C4-2B (cell line): Measurements from ENCODE around the gene MACF1.
A peak's percentile ranks its signal among the peaks of the same experiment; 100 is the strongest.

Experiments
- H3K27ac ChIP-seq: fragments of 450-650 bp; 2 replicates; pipeline ENCODE4 v1.5.1; 2017
- CTCF ChIP-seq: fragments of 450-650 bp; conservative IDR thresholded peaks from 2 replicates; pipeline ENCODE4 v1.5.1; 2017; ENCODE audit warnings: mild to moderate bottlenecking
- ZFX ChIP-seq: fragments of 450-650 bp; IDR thresholded peaks from 2 replicates; pipeline ENCODE4 v1.6.1; 2017

The MACF1 gene

GRCh38 chr1:39342776-39343175, 138.3 kb downstream of the MACF1 start:
- TF ChIP-seq CTCF (no peak), ZFX (no peak)
- no peak overlapping the region for H3K27ac ChIP-seq

- peak overlapping the region; percentile 9 for H3K27ac ChIP-seq
- TF ChIP-seq ZFX = no peak
- TF ChIP-seq CTCF = no peak
Measured at GRCh38 chr1:39344394-39345154, 140.1 kb downstream of the MACF1 start.

DNA sequence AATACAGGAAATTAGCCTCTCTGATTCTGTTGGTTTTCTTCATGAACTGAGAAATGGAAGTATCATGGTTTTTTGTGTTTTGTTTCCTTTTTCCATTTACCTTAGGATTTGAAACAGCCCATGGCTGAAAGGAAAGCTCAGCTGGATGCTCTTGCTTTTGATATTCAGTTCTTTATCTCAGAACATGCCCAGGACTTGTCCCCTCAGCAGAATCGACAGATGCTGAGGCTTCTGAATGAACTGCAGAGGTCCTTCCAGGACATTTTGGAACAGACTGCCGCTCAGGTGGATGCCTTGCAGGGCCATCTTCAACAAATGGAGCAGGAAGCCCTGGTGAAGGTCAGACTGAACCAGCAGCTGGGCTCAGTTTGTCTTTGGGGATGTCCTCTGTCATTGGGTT, 142.4 kb downstream of the MACF1 start:
- TF ChIP-seq CTCF (no peak), ZFX (no peak)
- no peak overlapping the region for H3K27ac ChIP-seq

DNA sequence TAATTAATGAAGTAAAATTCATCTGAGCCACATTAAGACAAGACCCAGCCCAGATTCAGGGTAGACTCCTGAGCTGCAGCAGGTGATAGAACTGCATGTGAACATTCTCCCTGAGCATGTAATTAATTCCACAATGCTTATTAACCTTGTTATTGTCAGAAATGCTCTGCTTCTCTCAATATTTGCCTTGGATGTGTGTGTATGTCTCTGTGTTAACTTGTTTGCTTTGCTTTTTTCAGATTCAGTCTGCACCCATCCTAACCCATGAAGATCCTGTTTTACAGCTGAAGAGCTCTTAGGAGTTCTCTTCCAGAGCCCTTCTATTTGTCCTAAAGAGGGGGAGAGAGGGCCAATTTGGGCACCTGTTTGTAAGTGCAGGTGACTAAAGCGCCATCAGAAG, 143.8 kb downstream of the MACF1 start:
- no peak overlapping the region for H3K27ac ChIP-seq
- no peak for TF ChIP-seq CTCF
- TF ChIP-seq ZFX = no peak

DNA sequence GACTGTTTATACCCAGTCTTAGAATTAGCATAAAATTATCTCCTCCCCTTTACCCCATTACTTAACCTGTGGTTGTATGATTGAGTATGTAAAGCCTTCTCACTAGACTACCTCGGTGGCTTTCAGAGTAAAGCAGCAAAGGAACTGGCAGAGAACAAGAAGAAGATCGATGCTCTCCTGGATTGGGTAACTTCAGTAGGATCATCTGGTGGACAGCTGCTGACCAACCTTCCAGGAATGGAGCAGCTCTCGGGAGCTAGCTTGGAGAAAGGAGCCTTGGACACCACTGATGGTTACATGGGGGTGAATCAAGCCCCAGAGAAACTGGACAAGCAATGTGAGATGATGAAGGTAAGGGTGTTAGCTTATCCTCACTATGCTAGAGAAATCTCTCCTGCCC, 148.4 kb downstream of the MACF1 start:
- H3K27ac ChIP-seq = no peak overlapping the region
- no peak for TF ChIP-seq ZFX
- TF ChIP-seq CTCF = no peak

DNA sequence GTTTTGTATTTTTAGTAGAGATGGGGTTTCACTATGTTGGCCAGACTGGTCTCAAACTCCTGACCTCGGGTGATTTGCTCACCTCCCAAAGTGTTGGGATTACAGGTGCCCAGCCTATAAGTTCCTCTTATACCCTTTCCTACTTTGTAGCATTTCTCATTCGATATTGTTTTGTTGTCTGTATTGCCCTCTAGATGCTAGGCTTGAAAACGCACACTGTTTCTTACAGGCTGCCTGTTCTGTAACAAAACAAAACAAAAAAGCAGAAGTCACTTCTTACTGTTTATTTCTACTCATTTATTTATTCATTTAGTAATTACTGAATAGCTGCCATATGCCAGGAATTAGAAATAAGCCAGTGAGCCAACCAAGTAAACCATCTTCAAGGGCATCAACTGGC, 150.1 kb downstream of the MACF1 start:
- TF ChIP-seq ZFX = no peak
- TF ChIP-seq CTCF = peak; percentile 14

DNA sequence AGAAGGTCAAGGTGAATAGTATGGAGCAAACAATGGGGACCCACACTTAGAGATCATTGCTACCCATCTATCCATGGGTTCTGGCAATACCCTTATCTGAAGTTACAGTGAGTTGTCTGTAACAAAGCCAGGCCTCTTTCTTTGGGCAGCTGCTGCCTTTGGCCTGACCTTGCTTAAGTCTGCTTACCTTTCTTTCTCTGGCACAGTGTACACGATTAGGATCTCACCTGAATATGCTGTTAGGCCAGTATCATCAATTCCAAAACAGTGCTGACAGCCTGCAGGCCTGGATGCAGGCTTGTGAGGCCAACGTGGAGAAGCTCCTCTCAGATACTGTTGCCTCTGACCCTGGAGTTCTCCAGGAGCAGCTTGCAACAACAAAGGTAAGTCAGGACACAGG, 154.0 kb downstream of the MACF1 start:
- TF ChIP-seq ZFX (no peak), CTCF (no peak)

More for the DNA sequence above, 150.1 kb downstream of the MACF1 start:
- no peak overlapping the region for H3K27ac ChIP-seq

More for the DNA sequence above, 154.0 kb downstream of the MACF1 start:
- peak overlapping the region; percentile 29 for H3K27ac ChIP-seq
